ENCODE results near the gene PACSIN3. TPM values are rescaled to one million over a fixed set of nuclear protein-coding genes. Genes with fewer than 3 reads are reported as not detected.
"Not testable (repeated sequence)": the region's sequence is repeated elsewhere in the genome, so short reads cannot be mapped to it uniquely, and the experiment has no call there.

The PACSIN3 gene
- total RNA-seq, 1 donor from 2014 or later = 56.4 TPM

GRCh38 chr11:47215366-47215910 lies 29.2 kb upstream of the PACSIN3 start:
- TF ChIP-seq CTCF (conservative IDR thresholded peaks at IDR 0.05) = no peak

DNA sequence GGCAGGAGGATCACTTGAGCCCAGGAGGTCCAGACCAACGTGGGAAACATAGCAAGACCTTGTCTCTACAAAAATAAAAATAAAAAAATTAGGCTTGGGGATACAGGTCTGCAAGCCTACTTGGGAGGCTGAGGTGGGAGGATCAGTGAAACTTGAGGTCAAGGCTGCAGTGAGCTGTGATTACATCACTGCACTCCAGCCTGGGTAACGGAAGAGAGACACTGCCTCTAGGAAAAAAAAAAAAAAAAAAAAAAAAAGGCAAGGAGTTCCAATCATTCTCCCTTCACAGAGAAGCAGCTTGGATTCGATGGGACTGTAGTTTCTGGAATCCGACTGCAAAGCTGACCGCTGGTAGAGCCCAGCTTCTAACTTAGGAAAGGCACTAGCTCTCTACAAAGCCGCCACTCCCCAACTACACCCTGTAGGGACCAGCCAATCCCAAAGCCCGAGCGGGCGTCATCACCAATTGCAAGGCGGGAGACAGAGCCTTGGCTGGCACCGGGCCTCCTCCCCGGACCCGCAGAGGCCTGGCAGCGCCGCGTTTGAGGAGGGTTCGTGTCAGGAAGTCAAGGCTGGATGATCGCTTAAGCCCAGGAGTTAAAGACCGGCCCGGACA lies 27.8 kb upstream of the PACSIN3 start:
- TF ChIP-seq CTCF (conservative IDR thresholded peaks at IDR 0.05) = no peak
- H3K36me3 Mint-ChIP-seq (ENCODE audit: low read depth) = peaks cover 3% of the 10 kb centered on the region
- H3K4me3 Mint-ChIP-seq = peak overlapping the region; percentile 87
- peak; percentile 10 for DNase-seq (ENCODE audit: low read depth, low spot score)
- no peaks in the 10 kb centered on the region for H3K9me3 Mint-ChIP-seq
- peaks cover 35% of the 10 kb centered on the region for H3K4me1 Mint-ChIP-seq
- peak overlapping the region; percentile 62 for H3K27ac Mint-ChIP-seq (ENCODE audit: unreplicated experiment)
- peaks cover 5% of the 10 kb centered on the region for H3K27me3 Mint-ChIP-seq (ENCODE audit: low read depth)

More at GRCh38 chr11:47215366-47215910, 29.2 kb upstream of the PACSIN3 start:
- Mint-ChIP-seq H3K27ac (ENCODE audit: unreplicated experiment) (peak overlapping the region; percentile 70), H3K36me3 (ENCODE audit: low read depth) (peaks cover 3% of the 10 kb centered on the region), H3K9me3 (no peaks in the 10 kb centered on the region), H3K4me1 (peaks cover 46% of the 10 kb centered on the region), H3K27me3 (ENCODE audit: low read depth) (peaks cover 5% of the 10 kb centered on the region), H3K4me3 (peak overlapping the region; percentile 95)
- DNase-seq (ENCODE audit: low read depth, low spot score) = no peak

GRCh38 chr11:47212938-47213337 lies 26.7 kb upstream of the PACSIN3 start:
- Mint-ChIP-seq H3K4me1 (peaks cover 28% of the 10 kb centered on the region), H3K27me3 (ENCODE audit: low read depth) (peaks cover 5% of the 10 kb centered on the region), H3K27ac (ENCODE audit: unreplicated experiment) (no peak overlapping the region), H3K36me3 (ENCODE audit: low read depth) (peaks cover under 1% of the 10 kb centered on the region), H3K4me3 (no peak overlapping the region), H3K9me3 (no peaks in the 10 kb centered on the region)
- DNase-seq (ENCODE audit: low read depth, low spot score) = no peak
- TF ChIP-seq CTCF (conservative IDR thresholded peaks at IDR 0.05) = no peak

GRCh38 chr11:47208628-47209027 lies 22.4 kb upstream of the PACSIN3 start:
- no peak for TF ChIP-seq CTCF (conservative IDR thresholded peaks at IDR 0.05)
- Mint-ChIP-seq H3K9me3 (no peaks in the 10 kb centered on the region), H3K4me1 (no peaks in the 10 kb centered on the region), H3K4me3 (no peak overlapping the region), H3K27me3 (ENCODE audit: low read depth) (peaks cover 13% of the 10 kb centered on the region), H3K36me3 (ENCODE audit: low read depth) (no peaks in the 10 kb centered on the region), H3K27ac (ENCODE audit: unreplicated experiment) (no peak overlapping the region)
- no peak for DNase-seq (ENCODE audit: low read depth, low spot score)

DNA sequence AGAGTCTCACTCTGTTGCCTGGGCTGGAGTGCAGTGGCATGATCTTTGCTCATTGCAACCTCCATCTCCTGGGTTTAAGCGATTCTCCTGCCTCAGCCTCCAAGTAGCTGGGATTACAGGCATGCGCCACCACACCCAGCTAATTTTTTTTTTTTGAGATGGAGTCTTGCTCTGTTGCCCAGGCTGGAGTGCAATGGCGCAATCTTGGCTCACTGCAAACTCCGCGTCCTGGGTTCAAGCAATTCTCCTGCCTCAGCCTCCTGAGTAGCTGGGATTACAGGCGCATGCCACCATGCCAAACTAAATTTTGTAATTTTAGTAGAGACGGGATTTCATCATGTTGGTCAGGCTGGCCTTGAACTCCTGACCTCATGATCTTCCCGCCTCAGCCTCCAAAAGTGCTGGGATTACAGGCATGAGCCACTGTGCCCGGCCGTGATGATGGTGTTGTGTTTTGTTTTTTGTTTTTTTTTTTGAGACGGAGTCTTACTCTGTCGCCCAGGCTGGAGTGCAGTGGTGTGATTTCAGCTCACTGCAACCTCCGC lies 21.8 kb upstream of the PACSIN3 start:
- H3K9me3 Mint-ChIP-seq; DNase-seq (ENCODE audit: low read depth, low spot score); H3K4me1 Mint-ChIP-seq; H3K36me3 Mint-ChIP-seq (ENCODE audit: low read depth); H3K4me3 Mint-ChIP-seq; H3K27ac Mint-ChIP-seq (ENCODE audit: unreplicated experiment): not testable (repeated sequence)
- H3K27me3 Mint-ChIP-seq (ENCODE audit: low read depth) = peaks cover 13% of the 10 kb centered on the region

DNA sequence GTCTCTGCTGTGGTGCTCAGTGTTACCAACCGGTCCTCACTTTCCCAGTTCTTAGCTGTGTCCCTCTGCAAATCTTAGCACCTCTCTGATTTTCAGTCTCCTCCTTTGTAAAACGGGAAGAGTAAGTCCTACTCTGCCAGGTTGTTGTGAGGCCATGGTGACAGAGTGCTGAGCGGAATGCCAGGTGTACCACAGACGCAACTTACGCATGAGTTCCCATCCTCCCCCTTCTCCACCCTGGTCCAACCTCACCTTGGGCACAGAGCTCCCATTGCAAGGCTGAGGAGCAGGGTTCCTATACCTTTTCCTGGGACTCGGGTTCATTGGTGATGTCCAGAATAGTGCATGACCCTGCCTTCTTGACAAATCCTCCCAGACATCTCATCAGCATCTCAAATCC lies 21.2 kb upstream of the PACSIN3 start:
- no peaks in the 10 kb centered on the region for H3K9me3 Mint-ChIP-seq
- no peak overlapping the region for H3K27ac Mint-ChIP-seq (ENCODE audit: unreplicated experiment)
- no peaks in the 10 kb centered on the region for H3K36me3 Mint-ChIP-seq (ENCODE audit: low read depth)
- DNase-seq (ENCODE audit: low read depth, low spot score) = no peak
- TF ChIP-seq CTCF (conservative IDR thresholded peaks at IDR 0.05) = no peak
- no peaks in the 10 kb centered on the region for H3K4me1 Mint-ChIP-seq
- H3K4me3 Mint-ChIP-seq = no peak overlapping the region
- peaks cover 19% of the 10 kb centered on the region for H3K27me3 Mint-ChIP-seq (ENCODE audit: low read depth)

GRCh38 chr11:47206577-47206976 lies 20.3 kb upstream of the PACSIN3 start:
- H3K4me1 Mint-ChIP-seq; H3K9me3 Mint-ChIP-seq; H3K36me3 Mint-ChIP-seq (ENCODE audit: low read depth); H3K27ac Mint-ChIP-seq (ENCODE audit: unreplicated experiment); DNase-seq (ENCODE audit: low read depth, low spot score); H3K4me3 Mint-ChIP-seq: not testable (repeated sequence)
- peaks cover 24% of the 10 kb centered on the region for H3K27me3 Mint-ChIP-seq (ENCODE audit: low read depth)

All from neural crest cell (in vitro differentiated cells).